ACHN (cell line): ENCODE results near the gene PRPH.
A peak's percentile ranks its signal among the peaks of the same experiment; 100 is the strongest.
"Not testable (repeated sequence)": the region's sequence is repeated elsewhere in the genome, so short reads cannot be mapped to it uniquely, and the experiment has no call there.

ENCODE experiments used
- DNase-seq: peaks from one replicate; pipeline ENCODE4 v3.0.0-alpha.2; 2015
- in situ Hi-C: cut with HindIII; loops from 2 replicates; pipeline ENCODE4 v1.10.0; 2017; ENCODE audit warnings: low sequenced_read_pairs, low pct_ligation_motif_present, low pct_unique_long_range_greater_than_20kb

PRPH gene

GRCh38 chr12:49327368-49327767 is 32.4 kb downstream of the PRPH start:
- in situ Hi-C loops: no loop called here
- no peak for DNase-seq

GRCh38 chr12:49327887-49328286 is 32.9 kb downstream of the PRPH start:
- DNase-seq: no peak
- in situ Hi-C loops: no loop called here

GRCh38 chr12:49328816-49329215 is 33.9 kb downstream of the PRPH start:
- in situ Hi-C loops: no loop called here
- DNase-seq: no peak

DNA sequence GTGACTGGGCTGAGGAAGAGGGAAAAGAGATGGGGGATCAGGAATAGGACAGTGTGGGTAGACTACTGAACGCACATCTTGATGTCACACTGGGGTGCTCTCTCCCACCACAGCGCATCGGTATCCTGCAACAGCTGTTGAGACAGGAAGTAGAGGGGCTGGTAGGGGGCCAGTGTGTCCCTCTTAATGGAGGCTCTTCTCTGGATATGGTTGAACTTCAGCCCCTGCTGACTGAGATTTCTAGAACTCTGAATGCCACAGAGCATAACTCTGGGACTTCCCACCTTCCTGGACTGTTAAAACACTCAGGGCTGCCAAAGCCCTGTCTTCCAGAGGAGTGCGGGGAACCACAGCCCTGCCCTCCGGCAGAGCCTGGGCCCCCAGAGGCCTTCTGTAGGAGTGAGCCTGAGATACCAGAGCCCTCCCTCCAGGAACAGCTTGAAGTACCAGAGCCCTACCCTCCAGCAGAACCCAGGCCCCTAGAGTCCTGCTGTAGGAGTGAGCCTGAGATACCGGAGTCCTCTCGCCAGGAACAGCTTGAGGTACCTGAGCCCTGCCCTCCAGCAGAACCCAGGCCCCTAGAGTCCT is 35.2 kb downstream of the PRPH start:
- no peak for DNase-seq
- in situ Hi-C loops: no loop called here

GRCh38 chr12:49330631-49331379 is 35.9 kb downstream of the PRPH start:
- in situ Hi-C loops: no loop called here
- DNase-seq: no peak

GRCh38 chr12:49331380-49332222 is 36.7 kb downstream of the PRPH start:
- peak; percentile 79 for DNase-seq
- in situ Hi-C loops: no loop called here

- DNase-seq: no peak
- in situ Hi-C loops: no loop called here
Measured at GRCh38 chr12:49332441-49332861, 37.5 kb downstream of the PRPH start.

GRCh38 chr12:49332891-49333371 is 38.0 kb downstream of the PRPH start:
- in situ Hi-C loops: no loop called here
- DNase-seq: no peak

- not testable (repeated sequence) for DNase-seq
Measured at GRCh38 chr12:49333778-49334177, 38.8 kb downstream of the PRPH start.

DNA sequence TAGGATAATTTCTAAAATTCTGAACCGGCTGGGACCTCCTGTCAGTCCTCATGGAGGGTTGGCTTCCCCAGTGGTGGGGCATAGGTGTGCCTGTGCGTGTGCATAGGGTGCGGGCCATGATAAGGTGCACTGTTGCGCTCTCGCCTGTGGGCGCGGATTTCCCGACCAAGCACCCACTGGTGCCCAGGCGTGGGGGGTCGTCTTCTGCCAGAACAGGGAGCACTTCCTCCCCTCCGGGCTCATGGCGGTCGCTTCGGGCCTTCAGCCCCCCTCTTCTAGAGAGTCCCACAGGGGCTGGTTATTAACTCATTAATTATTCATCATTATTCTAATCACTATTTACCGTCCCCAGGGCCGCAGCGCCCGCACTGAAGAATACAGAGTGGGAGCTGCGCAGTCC is 39.3 kb downstream of the PRPH start:
- DNase-seq: no peak
- in situ Hi-C loops: no loop called here

More at GRCh38 chr12:49333778-49334177, 38.8 kb downstream of the PRPH start:
- in situ Hi-C loops: not testable (repeated sequence)

DNA sequence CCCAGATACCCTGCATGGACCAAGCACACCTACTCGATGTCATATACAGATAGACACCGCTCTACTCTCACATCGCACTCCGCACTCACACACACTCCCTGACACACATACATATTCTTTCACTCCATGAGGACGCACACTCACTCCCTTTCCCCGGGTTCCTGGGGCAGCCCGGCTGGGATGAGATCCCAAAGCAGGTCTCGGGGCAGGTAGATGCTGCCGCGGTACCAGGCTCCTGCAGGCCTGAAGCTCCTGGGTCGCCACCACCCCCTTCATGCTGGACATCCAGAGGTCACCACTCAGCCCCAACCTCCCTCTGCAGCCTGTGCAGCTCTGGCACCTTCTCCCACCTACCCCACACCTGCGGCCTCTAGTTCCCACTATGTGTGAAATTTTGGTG is 39.7 kb downstream of the PRPH start:
- in situ Hi-C loops: no loop called here
- DNase-seq: no peak

GRCh38 chr12:49335118-49335954 is 40.4 kb downstream of the PRPH start:
- no peak for DNase-seq
- in situ Hi-C loops: no loop called here

DNA sequence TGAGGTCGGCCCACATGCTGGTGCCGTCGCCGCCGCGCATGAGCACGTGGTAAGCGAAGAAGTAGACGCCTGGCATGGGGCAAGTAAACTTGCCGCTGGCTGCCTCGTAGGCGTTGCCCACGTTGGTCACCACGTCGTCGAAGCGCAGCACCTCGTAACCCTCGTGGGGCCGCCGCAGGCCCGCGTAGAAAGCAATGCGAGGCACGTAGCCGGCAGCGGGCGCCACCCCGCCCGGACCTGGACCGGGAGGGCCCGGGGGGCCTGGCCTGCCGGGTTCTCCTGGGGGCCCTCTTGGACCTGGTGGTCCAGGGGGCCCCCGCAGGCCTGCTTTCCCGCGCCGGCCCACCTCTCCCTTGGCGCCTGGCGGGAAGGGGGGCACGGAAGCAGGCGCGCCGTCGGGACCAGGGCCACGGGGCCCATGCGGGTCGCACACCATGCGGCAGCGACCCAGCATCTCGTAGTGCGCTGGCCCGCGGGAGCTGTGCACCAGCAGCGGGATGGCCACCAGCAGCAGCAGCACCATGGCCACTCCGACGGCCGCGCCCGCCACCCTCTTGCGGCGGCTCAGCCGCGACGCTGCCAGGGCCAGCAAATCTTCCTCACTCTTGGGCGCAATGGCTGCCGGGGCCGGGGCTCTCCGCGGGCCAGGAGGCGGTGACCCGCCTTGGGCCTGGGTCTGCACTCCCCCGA is 41.2 kb downstream of the PRPH start:
- no peak for DNase-seq
- in situ Hi-C loops: no loop called here

DNA sequence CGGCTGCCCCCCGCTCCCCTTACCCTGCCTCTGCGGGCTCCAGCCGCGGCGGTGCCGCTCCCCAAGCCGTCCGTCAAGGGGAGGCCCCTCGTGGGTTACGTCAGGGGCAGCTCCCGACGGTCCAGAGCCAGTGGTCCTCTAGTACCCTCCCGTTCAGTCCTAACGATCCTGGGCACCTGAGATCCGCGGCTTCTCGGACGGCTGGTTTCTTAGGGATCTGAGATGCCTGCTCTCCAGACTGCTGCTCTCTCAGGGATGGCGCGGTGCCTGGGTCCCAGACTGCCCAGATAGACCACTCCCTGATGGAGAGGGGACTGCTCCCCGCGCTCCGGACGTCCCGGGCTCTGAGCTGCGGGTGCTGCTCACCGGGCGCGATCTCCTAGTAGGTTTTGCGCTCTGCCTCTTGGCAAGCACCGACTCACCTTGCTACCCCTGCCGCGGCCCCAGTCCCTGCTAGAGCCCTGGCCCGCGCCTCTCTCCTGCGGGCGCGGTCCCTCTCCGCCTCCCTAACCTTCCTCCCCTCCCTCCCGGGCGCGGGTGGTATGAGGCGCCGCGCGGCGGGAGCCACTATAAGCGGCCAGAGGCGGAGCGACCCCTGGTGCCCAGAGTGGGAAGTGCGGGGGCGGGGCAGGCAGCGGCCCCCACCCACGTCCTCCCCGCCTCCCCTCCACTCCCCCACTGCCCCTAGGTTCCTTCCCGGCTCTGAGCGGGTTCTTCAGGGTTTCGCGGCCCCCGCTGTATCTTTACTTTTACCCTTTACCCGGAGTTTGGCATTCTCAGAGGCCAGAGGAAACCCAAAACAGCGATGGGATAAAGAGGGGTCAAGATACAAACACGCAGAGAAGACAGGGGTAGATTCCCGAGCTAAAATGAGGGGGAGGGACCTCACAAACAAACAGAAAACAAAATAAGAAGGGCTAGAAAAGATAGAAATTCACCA is 42.0 kb downstream of the PRPH start, which contains the start of gene C1QL4:
C1QL4 (minus strand) TSS at position 544 of the 940 bp plus-strand sequence. CDS start 711 bp downstream, outside the sequence.
- peak; percentile 85 for DNase-seq
- in situ Hi-C loops: no loop called here

DNA sequence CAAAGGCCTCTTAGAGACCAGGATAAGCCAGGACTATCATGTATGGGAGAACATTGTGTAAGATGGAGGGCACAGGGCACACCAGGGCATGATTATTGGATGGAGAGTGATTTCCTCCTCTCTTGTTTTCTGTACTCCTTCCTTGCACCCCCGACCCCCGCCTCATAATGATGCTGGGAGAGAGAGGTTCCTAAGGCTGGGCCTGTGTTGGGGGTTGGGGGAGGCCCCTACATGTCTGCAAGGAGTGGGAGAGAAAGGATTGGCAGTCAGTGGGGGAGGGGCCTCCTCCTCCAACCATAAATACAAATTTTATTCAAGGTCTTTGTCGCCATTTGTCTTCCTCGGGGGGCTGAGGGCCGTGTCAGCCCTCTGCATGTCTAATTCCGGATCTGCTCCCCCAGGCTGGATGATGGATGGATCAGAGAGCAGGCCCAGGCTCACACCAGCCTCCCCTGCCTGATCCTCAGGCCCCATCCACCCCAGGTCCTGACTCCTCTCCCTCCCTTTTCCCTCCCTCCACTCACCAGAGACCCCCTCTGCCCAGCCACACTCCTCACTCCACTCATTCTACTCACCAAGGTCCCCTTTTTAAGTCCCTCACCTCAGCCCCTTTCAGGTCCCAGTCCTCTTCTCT is 44.0 kb downstream of the PRPH start:
- DNase-seq: no peak
- in situ Hi-C loops: no loop called here

- in situ Hi-C loops: no loop called here
- DNase-seq: no peak
Measured at GRCh38 chr12:49339464-49339861, 44.5 kb downstream of the PRPH start.
